Fibroblast of peridontal ligament (primary cell): ENCODE measurements around the gene AXL.
A peak's percentile ranks its signal among the peaks of the same experiment; 100 is the strongest.

Source experiments
- DNase-seq: peaks from one replicate; pipeline ENCODE4 v3.0.0-alpha.2; 2010; ENCODE audit errors: extremely low read depth

Gene AXL

GRCh38 chr19:41308450-41309179, 89.6 kb downstream of the AXL start:
- peak; percentile 92 for DNase-seq

DNA sequence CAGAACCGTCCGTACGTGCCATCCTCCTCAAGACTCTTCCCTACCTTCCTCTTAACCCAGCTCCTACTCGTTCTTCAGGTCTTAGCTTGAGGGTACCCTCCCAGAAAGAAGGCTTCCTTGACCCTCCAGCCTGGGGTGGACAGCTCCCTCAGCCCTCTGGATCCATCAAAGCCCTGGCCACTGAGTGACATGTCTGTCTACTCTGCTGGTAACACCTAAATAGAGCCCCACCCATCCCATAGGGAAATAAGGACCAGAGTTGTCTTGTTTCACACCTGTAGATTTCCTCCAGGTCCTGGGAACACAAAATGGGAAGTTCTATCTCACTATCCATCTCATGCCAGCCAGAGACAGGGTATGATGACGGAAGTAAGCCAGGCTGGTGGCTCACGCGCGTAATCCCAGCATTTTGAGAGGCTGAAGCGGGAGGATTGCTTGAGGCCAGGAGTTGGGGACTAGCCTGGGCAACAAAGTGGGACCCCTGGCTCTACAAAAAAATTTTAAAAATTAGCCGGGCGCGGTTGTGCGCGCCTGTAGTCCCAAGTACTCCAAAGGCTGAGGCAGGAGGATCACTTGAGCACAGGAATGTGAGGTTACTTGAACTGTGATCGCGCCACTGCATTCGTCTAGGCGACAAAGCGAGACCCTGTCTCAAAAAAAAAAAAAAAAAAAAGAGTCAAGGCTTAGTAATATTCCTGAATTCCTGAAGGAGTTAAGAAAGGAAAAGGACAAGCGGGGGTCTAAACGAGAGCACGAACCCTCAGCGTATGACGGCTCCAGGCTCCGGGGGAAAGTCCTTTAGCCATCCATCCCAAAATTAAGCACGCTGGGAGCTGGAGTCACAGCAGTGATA, 90.4 kb downstream of the AXL start:
- peak; percentile 47 for DNase-seq

DNA sequence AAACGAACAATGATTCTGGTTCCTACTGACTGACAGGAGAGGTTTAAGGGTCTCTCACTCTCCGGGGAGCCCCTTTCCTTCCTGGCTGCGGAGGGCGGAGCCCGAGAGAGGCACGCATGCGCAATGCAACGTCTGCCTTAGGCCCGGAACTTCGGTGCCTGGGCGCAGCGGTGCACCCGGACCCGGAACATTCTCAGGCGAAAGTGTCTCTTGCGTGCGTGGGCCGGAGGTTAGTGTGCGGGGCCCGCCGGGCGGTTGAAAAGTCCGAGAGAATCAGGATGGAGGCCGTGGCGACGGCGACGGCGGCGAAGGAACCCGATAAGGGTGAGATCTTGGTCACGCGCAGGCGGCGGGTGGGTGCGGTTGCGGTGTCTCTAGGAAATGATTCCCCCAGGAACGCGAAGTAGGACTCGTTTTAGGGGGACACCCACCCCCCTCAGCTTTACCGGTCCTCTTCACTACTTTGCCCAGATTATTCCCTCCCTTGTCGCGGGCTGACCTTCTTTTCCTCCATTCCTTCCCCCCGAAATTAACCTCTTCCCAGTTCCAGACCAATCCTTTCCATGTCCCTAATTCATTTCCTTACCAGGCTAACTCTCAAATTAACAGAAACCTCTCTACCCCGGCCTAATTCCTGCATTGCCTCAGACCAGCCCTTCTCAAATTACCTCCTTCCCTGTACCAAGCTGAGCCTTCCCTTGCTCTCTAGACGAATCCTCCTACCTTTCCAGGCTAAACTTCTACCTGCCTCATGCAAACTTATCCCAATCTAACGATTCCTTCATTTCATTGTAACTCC, 91.2 kb downstream of the AXL start, which contains the start of gene CCDC97:
CCDC97 (plus strand) TSS at position 140 of the 799 bp plus-strand sequence; CDS start at position 279, 139 bp downstream.
- DNase-seq, result peak; percentile 90

DNA sequence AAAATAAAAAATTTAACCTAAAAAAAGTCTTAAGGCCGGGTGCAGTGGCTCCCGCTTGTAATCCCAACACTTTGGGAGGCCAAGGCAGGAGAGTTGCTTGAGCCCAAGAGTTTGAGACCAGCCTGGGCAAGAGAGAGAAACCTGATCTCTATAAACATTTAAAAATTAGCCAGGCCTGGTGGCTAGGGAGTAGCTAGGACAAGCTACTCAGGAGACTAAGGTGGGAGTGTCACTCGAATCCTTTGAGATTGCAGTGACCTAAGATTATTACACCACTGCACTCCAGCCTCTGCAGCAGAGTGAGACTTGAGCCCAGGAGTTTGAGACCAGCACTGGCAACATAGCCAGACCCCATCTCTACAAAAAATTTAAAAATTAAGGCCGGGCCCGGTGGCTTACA, 92.0 kb downstream of the AXL start:
- peak; percentile 17 for DNase-seq
